ENCODE data around the gene ADPRS. TPM values are rescaled to one million over a fixed set of nuclear protein-coding genes. Genes with fewer than 3 reads are reported as not detected.

ADPRS gene
- total RNA-seq, 2 donors from 2014 or later = 43.5 to 47.9 TPM

- ATAC-seq = no peak
- H3K9me3 Mint-ChIP-seq = no peaks in the 10 kb centered on the region
- no peak overlapping the region for H3K27ac Mint-ChIP-seq
- H3K36me3 Mint-ChIP-seq = no peaks in the 10 kb centered on the region
- no peak overlapping the region for H3K4me3 Mint-ChIP-seq
- no peak for DNase-seq (ENCODE audit: low spot score)
- H3K27me3 Mint-ChIP-seq = no peaks in the 10 kb centered on the region
- peaks cover 7 to 9% of the 10 kb centered on the region in 2 donors for H3K4me1 Mint-ChIP-seq (ENCODE audit: low read depth in 2 of 2)
These were observed 19.6 kb downstream of the ADPRS start for GRCh38 chr1:36108314-36108713.

GRCh38 chr1:36109041-36109679 is 20.5 kb downstream of the ADPRS start:
- Mint-ChIP-seq H3K27me3 (no peaks in the 10 kb centered on the region), H3K4me1 (ENCODE audit: low read depth in 2 of 2) (peaks cover 7 to 9% of the 10 kb centered on the region in 2 donors), H3K27ac (peak overlapping the region in 1 of 2 donors; percentile 35), H3K36me3 (no peaks in the 10 kb centered on the region), H3K9me3 (no peaks in the 10 kb centered on the region), H3K4me3 (no peak overlapping the region)
- peak; percentile 51 to 71 for ATAC-seq
- no peak for DNase-seq (ENCODE audit: low spot score)

GRCh38 chr1:36111151-36111550 is 22.5 kb downstream of the ADPRS start:
- ATAC-seq = no peak
- no peaks in the 10 kb centered on the region for H3K9me3 Mint-ChIP-seq

GRCh38 chr1:36112823-36113222 is 24.1 kb downstream of the ADPRS start:
- peaks cover 7 to 9% of the 10 kb centered on the region in 2 donors for H3K4me1 Mint-ChIP-seq (ENCODE audit: low read depth in 2 of 2)
- H3K27ac Mint-ChIP-seq = no peak overlapping the region

More at GRCh38 chr1:36111151-36111550, 22.5 kb downstream of the ADPRS start:
- Mint-ChIP-seq H3K4me1 (ENCODE audit: low read depth in 2 of 2) (peaks cover 7 to 9% of the 10 kb centered on the region in 2 donors), H3K36me3 (no peaks in the 10 kb centered on the region), H3K4me3 (no peak overlapping the region), H3K27me3 (no peaks in the 10 kb centered on the region), H3K27ac (no peak overlapping the region)
- no peak for DNase-seq (ENCODE audit: low spot score)

GRCh38 chr1:36114371-36114770 is 25.7 kb downstream of the ADPRS start:
- ATAC-seq (no peak), DNase-seq (ENCODE audit: low spot score) (no peak)
- H3K4me3 Mint-ChIP-seq = no peak overlapping the region
- H3K27me3 Mint-ChIP-seq = no peaks in the 10 kb centered on the region
- H3K4me1 Mint-ChIP-seq (ENCODE audit: low read depth in 2 of 2) = peaks cover 4 to 5% of the 10 kb centered on the region in 2 donors
- no peak overlapping the region for H3K27ac Mint-ChIP-seq
- no peaks in the 10 kb centered on the region for H3K36me3 Mint-ChIP-seq
- H3K9me3 Mint-ChIP-seq = no peaks in the 10 kb centered on the region

More at GRCh38 chr1:36112823-36113222, 24.1 kb downstream of the ADPRS start:
- no peak for ATAC-seq
- DNase-seq (ENCODE audit: low spot score) = no peak
- Mint-ChIP-seq H3K4me3 (no peak overlapping the region), H3K9me3 (no peaks in the 10 kb centered on the region), H3K27me3 (no peaks in the 10 kb centered on the region), H3K36me3 (no peaks in the 10 kb centered on the region)

GRCh38 chr1:36115200-36115669 is 26.5 kb downstream of the ADPRS start:
- H3K27ac Mint-ChIP-seq = no peak overlapping the region
- H3K27me3 Mint-ChIP-seq = no peaks in the 10 kb centered on the region
- H3K4me1 Mint-ChIP-seq (ENCODE audit: low read depth in 2 of 2) = peaks cover 4% of the 10 kb centered on the region in 2 donors
- ATAC-seq (no peak), DNase-seq (ENCODE audit: low spot score) (no peak)
- no peaks in the 10 kb centered on the region for H3K9me3 Mint-ChIP-seq
- no peak overlapping the region for H3K4me3 Mint-ChIP-seq
- H3K36me3 Mint-ChIP-seq = no peaks in the 10 kb centered on the region

GRCh38 chr1:36115931-36116330 is 27.2 kb downstream of the ADPRS start:
- H3K9me3 Mint-ChIP-seq = no peaks in the 10 kb centered on the region
- H3K4me3 Mint-ChIP-seq = no peak overlapping the region
- H3K36me3 Mint-ChIP-seq = no peaks in the 10 kb centered on the region
- no peak for ATAC-seq
- DNase-seq (ENCODE audit: low spot score) = no peak
- H3K4me1 Mint-ChIP-seq (ENCODE audit: low read depth in 2 of 2) = peaks cover 4% of the 10 kb centered on the region in 2 donors
- no peak overlapping the region for H3K27ac Mint-ChIP-seq
- H3K27me3 Mint-ChIP-seq = no peaks in the 10 kb centered on the region

- H3K36me3 Mint-ChIP-seq = no peaks in the 10 kb centered on the region
- H3K4me1 Mint-ChIP-seq (ENCODE audit: low read depth in 2 of 2) = no peaks in the 10 kb centered on the region
- H3K27ac Mint-ChIP-seq = no peak overlapping the region
- no peak overlapping the region for H3K4me3 Mint-ChIP-seq
- no peaks in the 10 kb centered on the region for H3K9me3 Mint-ChIP-seq
- H3K27me3 Mint-ChIP-seq = no peaks in the 10 kb centered on the region
- DNase-seq (ENCODE audit: low spot score) = no peak
- no peak for ATAC-seq
These were observed 28.2 kb downstream of the ADPRS start for GRCh38 chr1:36116901-36117300.

- H3K9me3 Mint-ChIP-seq = no peaks in the 10 kb centered on the region
- ATAC-seq (no peak), DNase-seq (ENCODE audit: low spot score) (no peak)
- peaks cover 4 to 8% of the 10 kb centered on the region in 2 donors for H3K4me1 Mint-ChIP-seq (ENCODE audit: low read depth in 2 of 2)
- H3K4me3 Mint-ChIP-seq = no peak overlapping the region
- peaks cover 11 to 15% of the 10 kb centered on the region in 2 donors for H3K27me3 Mint-ChIP-seq
- no peaks in the 10 kb centered on the region for H3K36me3 Mint-ChIP-seq
- no peak overlapping the region for H3K27ac Mint-ChIP-seq
These were observed 29.9 kb downstream of the ADPRS start for GRCh38 chr1:36118447-36119204.

- Mint-ChIP-seq H3K36me3 (no peaks in the 10 kb centered on the region), H3K27ac (no peak overlapping the region)
These were observed 30.8 kb downstream of the ADPRS start for GRCh38 chr1:36119456-36119855.

GRCh38 chr1:36122062-36123030 is 33.7 kb downstream of the ADPRS start:
- Mint-ChIP-seq H3K36me3 (no peaks in the 10 kb centered on the region), H3K27ac (no peak overlapping the region), H3K4me1 (ENCODE audit: low read depth in 2 of 2) (peaks cover 23 to 25% of the 10 kb centered on the region in 2 donors), H3K9me3 (no peaks in the 10 kb centered on the region), H3K4me3 (no peak overlapping the region), H3K27me3 (peaks cover 23 to 36% of the 10 kb centered on the region in 2 donors)
- ATAC-seq = no peak
- DNase-seq (ENCODE audit: low spot score) = no peak

More at GRCh38 chr1:36119456-36119855, 30.8 kb downstream of the ADPRS start:
- peaks cover 11 to 20% of the 10 kb centered on the region in 2 donors for H3K27me3 Mint-ChIP-seq
- DNase-seq (ENCODE audit: low spot score) (no peak), ATAC-seq (no peak)
- no peaks in the 10 kb centered on the region for H3K9me3 Mint-ChIP-seq
- no peak overlapping the region for H3K4me3 Mint-ChIP-seq
- peaks cover 7 to 9% of the 10 kb centered on the region in 2 donors for H3K4me1 Mint-ChIP-seq (ENCODE audit: low read depth in 2 of 2)

GRCh38 chr1:36123356-36123755 is 34.7 kb downstream of the ADPRS start:
- peaks cover 23 to 25% of the 10 kb centered on the region in 2 donors for H3K4me1 Mint-ChIP-seq (ENCODE audit: low read depth in 2 of 2)
- peaks cover 23 to 36% of the 10 kb centered on the region in 2 donors for H3K27me3 Mint-ChIP-seq
- H3K27ac Mint-ChIP-seq = no peak overlapping the region
- DNase-seq (ENCODE audit: low spot score) (no peak), ATAC-seq (no peak)
- no peaks in the 10 kb centered on the region for H3K36me3 Mint-ChIP-seq
- H3K9me3 Mint-ChIP-seq = no peaks in the 10 kb centered on the region
- peak overlapping the region; percentile 6 for H3K4me3 Mint-ChIP-seq

GRCh38 chr1:36124404-36125128 is 35.9 kb downstream of the ADPRS start:
- ATAC-seq = no peak
- no peak for DNase-seq (ENCODE audit: low spot score)
- H3K4me1 Mint-ChIP-seq (ENCODE audit: low read depth in 2 of 2) = peaks cover 23 to 25% of the 10 kb centered on the region in 2 donors
- H3K9me3 Mint-ChIP-seq = no peaks in the 10 kb centered on the region
- peak overlapping the region; percentile 63 for H3K4me3 Mint-ChIP-seq
- no peak overlapping the region for H3K27ac Mint-ChIP-seq
- no peaks in the 10 kb centered on the region for H3K36me3 Mint-ChIP-seq
- peaks cover 23 to 36% of the 10 kb centered on the region in 2 donors for H3K27me3 Mint-ChIP-seq
